GM21576 (cell line): ENCODE data around the gene LRRFIP2.

Source experiments
- ATAC-seq: cut with Tn5 transposase; IDR thresholded peaks from one replicate; pipeline ENCODE4 v1.9.1; 2021; ENCODE audit warnings: mild to moderate bottlenecking, moderate library complexity; ENCODE audit not compliant: unreplicated experiment

The LRRFIP2 gene

DNA sequence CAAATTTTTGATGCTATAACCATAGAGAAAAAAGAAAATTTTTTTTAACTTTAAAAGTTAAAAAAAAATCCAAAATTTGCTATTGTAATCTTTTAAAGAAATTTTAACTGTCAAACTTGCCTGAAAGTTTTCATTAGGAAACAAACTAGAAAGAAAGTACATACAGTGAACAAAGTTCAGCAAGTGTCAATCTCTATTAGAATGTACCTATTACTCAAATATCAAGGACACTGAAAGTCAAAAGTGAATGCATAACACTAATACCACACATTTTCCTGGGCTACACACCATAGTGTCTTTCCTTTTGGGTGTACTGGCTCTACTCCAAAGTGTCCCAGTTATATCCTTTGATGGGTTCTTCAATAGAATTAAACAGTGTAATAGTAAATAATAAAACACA lies 56.8 kb downstream of the LRRFIP2 start:
- ATAC-seq = no peak

DNA sequence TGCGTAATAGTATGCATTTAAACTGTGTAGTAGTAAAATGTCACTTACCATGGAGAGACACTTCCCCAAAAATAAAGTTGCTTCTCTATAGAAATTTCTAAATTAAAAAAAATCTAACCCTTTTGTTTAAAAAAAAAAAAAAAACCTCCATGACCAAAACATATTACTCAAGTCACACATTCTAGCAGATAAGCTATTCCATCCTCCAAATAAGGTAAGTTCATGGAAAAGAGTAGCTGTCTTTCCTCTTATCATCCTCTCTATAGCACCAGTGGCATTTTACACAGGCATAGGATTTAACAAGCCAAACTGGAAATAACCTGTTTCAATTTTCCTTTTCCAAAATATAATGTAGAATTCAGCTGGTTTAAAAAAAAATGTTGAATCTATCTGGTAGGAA lies 57.4 kb downstream of the LRRFIP2 start:
- ATAC-seq = no peak

DNA sequence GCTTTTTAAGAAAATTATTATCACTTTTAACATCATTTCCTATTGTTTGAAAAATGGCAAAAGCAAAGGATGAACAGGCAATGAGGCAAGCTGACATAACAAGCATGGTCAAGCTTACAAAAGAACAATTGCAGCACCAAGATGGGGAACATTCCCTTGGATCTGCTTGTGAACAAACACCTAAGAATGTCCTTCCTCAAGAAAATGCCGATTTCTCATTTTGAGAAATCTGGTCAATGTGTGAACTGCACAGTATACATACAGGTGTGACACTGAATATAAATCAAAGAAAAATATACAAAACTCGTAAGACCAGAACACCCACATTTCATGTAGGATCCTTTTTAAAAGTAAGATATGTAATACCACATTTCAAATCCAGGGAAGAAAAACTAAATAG lies 58.9 kb downstream of the LRRFIP2 start:
- no peak for ATAC-seq

DNA sequence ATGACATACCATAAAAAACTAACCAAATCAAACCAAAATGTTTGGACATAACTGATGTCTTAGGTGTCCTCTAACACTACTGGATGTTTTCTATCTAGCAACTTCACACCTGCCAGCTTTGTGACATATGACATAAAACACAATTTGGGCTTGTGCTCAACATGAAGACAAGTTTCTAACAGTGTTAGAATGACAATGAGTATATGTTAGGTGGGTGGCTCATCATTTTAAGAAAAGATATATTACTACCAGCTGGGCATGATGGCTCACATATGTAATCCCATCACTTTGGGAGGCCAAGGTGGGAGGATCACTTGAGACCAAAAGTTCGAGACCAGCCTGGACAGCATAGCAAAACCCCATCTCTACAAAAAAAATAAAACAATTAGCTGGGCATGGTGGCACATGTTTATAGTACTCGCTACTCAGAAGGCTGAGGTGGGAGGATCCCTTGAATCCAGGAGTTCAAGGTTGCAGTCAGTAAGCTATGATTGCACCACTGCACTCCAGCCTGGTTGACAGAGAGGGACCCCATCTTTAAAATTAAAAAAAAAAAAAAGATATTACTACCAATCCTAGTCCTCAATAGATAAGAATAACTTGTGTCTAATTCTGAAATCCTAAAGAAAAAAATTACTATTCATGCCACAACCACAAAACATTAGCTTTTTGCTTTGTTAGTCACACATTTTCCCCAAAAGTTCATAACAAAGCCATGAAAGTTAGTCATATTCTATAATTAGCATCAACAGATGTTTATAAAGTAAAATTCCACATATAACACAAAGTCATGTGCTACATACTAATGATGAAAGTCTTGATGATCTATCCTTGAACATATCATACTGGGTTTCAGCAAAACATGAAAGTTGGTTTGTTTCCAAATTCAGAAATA lies 59.9 kb downstream of the LRRFIP2 start:
- ATAC-seq = no peak

DNA sequence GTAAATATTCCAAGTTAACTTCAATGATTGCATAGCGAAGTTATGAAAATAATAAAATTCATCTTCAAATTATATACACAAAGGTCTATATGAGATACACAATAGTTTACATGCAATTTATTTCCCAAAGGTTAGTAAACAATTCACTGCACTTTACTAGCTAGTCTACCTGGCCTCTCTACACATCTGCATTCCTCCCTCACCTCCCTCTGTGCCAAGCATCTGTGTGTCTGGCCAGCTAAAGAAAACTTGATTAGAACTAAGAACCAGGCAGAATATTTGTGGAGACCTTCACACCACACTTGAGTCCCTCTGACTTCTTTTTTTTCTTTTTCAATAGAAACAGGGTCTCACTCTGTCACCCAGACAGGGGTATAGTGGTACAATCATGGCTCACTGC lies 61.4 kb downstream of the LRRFIP2 start:
- ATAC-seq = no peak

DNA sequence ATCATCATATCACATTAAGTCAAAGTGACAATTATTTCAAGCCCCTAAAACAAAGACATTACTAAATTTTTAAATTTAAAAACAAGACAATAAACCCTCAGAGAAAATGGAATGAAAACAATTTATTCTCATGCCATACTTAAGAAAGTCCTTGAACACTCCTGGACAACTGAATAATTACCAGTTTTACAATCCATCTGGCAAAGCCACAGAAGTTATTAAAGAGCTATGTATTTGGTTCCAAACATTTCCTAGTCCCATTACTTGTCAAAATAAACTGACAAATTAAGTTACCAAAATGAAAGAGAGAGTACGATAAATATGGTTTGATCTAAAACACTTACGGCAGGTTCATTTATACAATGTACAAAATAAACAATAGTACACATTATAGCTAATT lies 63.2 kb downstream of the LRRFIP2 start:
- ATAC-seq = no peak

DNA sequence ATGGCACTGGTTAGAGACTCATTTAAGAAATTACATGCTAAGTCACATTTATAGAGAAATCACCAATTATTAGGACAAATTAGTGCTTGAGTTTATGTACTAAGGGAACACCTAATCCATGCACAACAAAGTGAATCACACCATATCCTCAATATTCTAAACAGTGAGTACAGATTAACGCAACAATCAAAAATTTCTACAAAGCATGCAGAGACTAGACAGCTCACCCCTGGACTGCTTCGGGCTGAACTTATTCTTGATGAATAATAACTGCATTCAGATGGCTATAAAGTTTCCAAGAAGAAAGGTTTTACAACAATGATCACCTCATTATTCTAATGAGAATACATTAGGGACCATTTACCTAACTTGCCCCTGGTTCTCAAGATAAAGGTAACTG lies 66.5 kb downstream of the LRRFIP2 start:
- no peak for ATAC-seq

DNA sequence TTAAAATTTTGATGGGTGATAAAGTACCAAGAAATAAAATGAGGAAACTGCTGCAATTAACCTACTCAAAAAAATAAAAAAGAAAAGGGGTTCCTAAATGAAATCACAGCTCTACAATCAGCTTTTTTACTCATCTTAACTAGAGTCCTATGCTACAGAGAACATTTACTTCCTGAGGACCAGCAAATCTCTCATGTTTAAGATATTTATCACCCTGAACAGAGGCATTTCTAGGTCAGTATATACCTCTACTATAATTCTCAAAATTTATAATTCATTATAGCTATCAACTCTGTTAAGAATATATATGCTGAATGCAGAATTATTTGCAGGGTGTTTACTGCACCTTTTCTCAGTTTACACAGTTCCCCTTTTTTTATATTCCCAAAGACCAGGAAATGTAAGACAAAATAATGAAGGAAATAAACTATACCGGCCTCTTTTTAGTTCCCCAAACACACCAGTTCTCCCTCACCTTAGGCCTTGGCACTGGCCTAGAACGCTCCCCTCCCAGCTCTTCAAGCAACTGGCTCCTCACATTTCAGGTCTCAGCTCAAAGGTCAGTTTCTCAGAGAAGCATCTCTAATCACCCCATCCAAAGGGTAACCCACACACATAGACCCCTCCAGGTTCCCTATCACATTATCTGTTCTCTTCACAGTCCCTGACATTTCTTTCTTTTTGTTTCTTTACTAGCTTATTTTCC lies 71.1 kb downstream of the LRRFIP2 start:
- ATAC-seq = no peak

DNA sequence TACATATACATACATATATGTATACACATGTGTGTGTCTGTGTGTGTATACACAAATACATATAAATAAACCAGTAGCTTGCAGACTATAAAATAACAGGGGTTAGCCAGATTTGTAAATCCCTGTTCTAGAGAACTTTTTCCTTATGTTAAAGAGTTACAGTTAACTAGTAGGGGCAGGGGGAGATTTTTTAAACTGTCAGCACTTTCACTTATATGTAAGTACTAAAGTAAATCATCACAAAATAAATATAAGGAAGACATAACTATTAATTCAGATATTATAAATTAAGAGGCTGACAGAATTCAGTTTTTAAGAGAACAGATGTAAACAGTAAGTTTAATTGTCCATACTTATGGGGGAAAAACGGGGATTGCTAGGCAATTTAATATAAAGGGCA lies 74.0 kb downstream of the LRRFIP2 start:
- no peak for ATAC-seq

DNA sequence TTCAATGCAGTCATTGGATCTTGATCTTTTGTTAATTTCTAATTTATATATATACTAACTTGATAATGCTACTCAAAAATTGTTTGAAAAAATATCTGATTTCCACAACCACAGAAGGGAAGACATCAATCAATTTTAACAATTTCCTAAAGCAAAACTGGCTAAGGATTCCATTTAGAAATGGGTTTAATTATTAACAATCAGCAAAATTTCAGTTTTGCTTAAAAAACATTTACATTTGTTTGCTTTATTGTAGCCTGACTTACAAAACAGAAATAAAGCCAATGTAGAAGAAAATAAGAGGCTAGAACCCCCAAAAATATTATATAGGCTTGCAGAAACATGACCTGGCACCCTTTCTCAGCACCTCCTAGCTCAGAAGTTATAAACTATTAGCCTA lies 74.9 kb downstream of the LRRFIP2 start:
- ATAC-seq = no peak

DNA sequence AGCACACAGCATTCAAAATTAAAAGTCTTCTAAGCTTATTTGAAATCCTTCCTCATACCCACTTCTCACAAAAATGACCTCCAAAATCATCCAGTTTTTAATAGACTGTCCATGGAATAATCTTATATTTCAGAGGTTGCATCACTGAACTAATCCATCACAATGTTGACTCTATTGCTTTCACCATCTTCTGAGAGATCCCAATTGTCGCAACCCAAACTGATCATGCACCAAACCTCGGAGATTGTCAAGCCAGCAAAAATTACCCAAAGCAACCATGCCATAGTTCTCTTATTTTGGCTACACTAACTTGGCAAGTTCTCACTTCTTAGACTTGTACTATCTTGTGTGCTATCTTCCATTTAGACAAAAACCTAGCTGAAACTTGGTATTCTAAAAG lies 75.5 kb downstream of the LRRFIP2 start:
- ATAC-seq = no peak

DNA sequence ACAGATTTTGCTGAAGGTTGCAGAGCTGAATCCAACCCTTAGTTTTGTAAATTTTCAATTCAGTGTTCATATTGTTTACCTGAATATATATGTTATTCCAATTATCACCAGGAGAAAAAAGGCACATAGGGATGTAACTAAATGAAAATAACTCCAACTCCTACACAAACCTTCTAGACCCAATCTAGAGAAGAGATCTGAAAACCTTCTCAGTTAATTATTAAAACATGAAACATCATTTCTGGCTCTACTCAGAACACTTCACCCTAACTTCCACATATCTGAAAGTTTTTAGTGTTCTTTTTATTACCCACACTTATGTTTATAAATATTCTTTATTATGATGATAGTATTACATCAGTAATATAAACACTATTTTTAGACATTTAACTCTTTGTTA lies 76.6 kb downstream of the LRRFIP2 start:
- no peak for ATAC-seq

DNA sequence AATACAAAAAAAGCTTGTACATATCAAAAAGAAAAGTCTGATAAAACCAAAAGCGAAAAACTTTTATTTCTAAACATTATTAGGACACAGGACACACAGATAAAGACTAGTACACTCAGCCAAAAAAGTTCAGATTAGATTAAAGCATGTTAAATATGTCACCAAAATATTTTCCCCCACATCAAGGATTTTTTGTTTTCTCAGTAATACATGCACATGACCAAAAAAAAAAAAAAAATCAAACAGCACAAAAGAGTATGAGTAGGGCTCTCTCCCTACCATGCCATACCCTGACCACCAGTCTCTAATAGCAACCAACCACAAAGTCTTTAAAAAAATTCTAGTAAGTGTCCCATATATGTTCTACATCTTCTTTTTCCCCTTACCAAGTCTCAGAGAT lies 77.4 kb downstream of the LRRFIP2 start:
- no peak for ATAC-seq

DNA sequence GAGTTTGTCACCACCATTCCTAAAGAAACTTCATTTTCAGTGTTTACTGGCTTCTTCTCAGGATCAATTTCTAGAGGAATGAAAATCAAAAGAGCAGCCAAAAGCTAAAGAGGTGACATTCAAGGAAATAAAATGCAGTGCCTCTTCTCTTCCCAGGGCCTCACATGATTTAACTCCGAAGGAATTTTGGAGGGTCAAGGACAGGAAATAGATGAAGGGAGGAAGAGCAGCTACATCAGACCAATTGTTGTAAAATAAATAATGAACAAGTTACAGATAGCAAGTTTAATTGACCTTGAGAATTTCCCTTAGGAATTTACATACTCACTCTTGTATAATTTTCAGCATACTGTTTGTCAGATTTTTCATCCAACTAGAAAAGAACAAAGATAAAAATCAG lies 78.1 kb downstream of the LRRFIP2 start:
- no peak for ATAC-seq

DNA sequence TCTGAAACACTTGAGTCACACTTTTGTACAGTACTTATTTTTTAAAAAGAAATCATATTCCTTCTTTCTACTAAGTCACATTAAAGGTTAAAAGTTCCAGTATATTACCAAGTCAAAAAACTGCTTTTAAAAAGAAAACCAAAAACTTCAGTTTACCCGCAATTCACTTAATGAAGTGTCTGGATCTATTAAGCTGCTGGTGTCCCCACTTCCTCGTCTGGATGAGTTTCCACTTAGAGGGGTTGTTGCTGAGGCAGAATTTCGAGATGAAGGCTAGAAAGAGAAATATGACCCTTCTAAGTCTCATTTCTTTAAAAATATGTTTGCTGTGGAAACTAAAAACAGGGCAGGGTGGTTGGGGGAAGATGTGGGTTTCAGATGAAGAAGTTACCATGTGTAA lies 79.7 kb downstream of the LRRFIP2 start:
- ATAC-seq = no peak

DNA sequence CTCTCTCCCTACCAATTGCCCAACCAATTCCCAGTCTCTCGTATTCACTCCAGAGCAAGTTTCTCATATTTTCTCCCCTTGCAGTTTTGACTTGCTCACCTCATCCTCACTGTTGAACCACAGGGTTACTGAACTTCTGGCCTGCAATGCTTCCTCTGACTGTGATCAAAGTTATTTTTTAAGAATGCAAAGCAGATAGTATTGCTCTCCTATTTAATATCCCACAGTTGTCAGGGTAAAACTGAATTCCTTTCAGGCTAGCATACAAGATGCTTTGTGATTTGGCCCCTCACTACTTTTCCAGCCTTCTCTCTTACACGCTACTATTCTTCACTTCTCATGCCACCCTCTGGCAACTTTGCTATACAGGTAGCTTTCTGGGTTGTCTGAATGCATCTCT lies 80.9 kb downstream of the LRRFIP2 start:
- ATAC-seq = no peak

DNA sequence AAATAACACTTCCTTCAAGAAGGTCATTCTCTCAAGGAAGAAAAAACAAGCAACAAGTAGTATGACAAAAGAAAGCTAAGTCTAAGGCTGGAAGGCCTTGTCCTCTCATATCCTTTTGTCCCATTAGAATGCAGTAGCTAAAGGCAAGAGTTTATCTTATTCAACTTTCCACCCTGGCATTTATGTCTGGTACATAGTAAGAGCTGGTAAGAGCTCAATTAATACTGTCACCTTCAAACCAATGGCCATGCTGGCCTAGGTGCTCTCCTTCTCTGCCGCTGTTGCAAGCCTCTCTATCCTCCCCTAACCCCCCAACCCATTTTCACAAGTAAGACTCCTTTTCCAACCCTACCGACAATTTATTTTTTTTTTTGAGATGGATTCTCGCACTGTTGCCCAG lies 81.9 kb downstream of the LRRFIP2 start:
- ATAC-seq = no peak

DNA sequence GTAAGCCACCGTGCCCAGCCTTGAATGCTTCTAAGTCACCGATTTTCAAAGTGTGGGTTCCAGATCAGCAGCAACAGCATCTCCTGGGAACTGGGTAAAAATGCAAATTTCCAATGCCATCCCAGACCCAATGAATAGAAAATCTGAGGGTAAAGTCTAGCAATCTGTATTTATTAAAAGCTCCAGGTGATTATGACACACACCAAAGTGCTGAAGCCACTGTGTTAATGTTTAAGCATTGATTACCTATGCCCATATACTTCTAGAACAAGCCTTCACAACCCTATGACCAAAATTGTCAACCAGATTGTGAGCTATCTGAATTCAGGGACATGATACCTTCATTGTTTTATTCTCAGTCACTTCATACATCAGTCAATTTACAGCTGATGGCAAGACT lies 86.5 kb downstream of the LRRFIP2 start:
- no peak for ATAC-seq

DNA sequence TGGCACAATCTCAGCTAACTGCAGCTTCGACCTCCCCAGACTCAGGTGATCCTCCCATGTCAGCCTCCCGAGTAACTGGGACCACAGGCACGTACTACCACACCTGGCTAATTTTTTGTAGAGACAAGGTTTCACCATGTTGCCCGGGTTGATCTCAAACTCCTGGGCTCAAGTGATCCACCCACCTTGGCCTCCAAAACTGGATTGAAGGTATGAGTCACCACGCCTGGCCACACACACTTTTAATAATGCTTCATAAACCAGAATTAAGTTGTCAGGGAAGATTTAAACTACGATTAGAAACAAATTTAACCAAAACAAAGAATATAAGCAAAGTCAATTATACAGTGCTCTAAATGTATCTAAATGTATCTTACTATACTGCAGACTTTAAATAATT lies 87.5 kb downstream of the LRRFIP2 start:
- no peak for ATAC-seq

DNA sequence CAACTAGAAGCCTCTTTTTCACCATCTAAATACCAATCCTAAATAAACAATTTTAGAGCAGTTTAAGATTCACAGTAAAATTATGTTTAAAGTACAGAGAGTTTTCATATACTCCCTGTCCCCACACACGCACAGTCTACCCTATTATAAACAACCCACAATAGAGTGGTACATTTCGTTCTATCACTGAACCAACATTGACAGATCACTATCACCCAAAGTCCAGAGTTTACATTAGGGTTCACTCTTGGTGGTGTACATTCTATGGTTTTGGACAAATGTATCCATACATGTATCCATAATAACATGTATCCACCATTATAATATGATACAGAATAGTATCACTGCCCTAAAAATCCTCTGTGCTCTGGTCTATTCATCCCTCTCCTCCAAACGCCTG lies 92.1 kb downstream of the LRRFIP2 start:
- ATAC-seq = no peak

DNA sequence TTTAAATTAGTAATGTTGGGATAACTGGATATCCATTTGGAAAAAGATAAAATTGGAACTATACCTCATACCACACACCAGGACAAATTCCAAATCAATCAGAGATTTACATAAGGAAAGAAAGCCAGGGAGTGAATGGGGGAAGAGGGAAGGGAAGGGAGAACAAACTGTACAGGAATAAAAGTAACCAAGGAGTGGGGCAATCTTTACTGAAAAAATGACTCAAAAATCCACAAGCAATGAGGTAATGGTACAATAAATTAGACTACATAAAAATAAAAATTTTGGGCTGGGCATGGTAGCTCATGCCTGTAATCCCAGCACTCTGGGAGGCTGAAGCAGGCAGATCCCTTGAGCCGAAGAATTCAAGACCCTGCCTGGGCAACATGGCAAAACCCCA lies 98.4 kb downstream of the LRRFIP2 start:
- no peak for ATAC-seq

DNA sequence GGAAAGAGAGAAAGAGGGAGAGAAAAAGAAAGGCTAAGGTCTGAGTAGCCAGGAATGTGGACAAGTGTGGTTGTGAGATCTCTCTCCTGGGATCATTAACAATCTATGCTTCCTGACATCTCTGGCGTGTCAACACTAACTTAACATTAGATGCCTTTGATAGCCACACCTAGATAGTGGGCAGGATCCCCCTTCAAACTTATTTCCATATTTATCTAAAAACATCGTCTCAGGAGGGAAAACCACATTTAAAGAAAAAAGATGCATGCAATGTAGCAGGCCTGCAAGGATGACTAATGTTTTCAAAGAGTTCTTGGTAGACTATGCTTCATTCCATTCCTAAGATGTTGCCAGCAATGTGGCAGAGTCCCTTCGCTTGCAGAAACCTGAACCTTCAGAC lies 100.2 kb downstream of the LRRFIP2 start:
- no peak for ATAC-seq

DNA sequence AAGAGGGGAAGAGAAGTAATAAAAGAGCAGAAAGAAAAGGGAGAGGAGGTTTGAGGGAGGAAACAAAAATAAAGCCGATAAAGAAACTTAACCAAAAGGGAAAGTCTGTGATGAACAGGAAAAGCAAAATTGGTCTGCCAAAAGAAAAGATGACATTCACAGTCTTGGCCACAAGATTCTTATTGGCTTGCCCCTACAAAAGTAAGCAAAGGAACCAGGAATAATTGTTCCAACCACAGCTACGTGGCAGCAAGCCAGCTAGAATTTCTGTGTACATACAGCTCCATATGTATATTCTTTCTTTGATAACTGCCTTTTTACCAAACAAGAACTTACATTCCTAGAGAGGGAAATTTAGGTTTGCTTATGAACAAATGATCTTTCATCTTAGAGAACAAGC lies 101.5 kb downstream of the LRRFIP2 start:
- no peak for ATAC-seq
